ENCODE measurements around the gene DDC.
"Not testable (repeated sequence)": the region's sequence is repeated elsewhere in the genome, so short reads cannot be mapped to it uniquely, and the experiment has no call there.

DDC gene

DNA sequence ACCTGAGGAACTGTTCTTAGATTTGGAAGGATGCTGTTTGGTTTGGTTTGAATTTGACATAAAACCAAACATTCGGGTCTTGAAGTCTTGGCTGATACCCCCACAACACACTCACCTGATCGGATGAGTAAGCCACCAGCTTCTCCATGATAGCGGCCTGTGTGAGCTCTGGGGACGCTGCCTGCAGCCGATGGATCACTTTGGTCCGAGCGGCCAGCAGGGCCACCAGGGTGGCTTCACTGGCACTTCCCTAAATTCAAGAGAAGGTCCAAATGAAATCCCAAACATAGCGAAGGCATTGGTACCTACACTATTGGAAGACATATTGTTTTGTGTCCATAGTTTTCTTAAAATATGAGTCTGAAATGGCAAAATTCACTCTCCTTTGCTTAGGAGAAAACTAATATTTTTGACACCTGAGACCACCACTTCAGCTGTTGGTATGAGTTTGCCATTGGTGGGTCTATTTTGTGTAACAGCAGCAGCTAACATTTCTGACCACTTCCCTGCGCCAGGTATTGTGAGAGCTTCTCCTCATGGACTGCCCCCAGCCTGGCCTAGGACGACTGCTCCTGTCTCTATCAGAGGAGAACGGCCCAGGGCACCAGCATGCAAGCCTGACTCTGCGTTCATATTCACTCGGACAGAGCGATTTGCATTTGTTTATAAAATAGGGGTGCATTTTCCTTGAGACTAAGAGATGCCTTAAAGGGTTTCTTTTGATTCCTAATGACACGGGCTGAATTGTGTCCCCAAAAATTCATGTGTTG, 35.9 kb downstream of the DDC start:
- no peak for DNase-seq

DNA sequence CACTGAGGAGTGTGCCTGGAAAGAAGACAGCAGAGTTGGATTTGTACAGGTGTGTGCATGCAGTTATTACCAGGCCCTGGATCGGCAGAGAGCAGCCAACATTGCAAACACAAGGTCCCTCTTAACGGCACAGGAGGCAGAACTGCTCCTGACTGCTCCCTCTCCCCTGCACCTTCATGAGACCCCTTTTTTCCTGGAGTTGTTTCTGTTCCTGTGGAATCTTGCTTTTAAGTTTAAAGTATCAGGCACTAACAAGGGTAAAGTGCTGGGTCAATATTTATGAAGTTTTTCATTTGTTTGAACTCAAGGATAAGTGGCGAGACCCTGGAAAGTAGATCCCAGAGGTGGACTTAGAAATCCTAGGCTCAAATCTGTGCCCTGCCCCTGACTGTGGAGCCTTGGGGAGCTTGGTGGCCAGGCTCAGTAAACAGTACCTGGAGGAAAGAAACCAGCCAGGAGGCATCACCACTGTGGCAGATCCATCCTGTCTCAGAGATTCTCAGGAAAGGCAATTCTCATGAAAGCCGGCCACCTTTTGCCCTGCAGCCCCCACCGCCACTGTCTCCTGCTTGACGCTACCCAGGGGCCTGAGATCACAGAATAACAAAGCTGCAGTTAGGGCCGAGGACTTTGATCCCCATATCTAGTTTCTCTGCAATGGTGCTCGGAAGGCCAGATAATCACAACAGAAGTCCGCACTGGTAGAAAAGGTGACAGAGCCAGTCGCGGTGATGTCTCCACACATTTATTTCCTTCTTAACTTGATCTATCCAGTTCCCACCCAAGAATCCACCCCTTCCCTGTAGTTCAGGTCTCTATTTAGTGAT, 36.7 kb downstream of the DDC start:
- DNase-seq = no peak

DNA sequence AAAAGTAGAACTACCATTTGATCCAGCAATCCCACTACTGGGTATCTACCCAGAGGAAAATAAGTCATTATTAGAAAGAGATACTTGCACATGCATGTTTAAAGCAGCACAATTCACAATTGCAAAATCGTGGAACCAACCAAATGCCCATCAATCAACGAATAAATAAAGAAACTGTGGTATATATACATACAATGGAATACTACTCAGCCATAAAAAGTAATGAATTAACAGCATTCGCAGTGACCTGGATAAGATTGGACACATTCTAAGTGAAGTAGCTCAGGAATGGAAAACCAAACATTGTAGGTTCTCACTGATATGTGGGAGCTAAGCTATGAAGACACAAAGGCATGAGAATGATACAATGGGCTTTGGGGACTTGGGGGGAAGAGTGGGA, 45.9 kb downstream of the DDC start:
- not testable (repeated sequence) for DNase-seq

DNA sequence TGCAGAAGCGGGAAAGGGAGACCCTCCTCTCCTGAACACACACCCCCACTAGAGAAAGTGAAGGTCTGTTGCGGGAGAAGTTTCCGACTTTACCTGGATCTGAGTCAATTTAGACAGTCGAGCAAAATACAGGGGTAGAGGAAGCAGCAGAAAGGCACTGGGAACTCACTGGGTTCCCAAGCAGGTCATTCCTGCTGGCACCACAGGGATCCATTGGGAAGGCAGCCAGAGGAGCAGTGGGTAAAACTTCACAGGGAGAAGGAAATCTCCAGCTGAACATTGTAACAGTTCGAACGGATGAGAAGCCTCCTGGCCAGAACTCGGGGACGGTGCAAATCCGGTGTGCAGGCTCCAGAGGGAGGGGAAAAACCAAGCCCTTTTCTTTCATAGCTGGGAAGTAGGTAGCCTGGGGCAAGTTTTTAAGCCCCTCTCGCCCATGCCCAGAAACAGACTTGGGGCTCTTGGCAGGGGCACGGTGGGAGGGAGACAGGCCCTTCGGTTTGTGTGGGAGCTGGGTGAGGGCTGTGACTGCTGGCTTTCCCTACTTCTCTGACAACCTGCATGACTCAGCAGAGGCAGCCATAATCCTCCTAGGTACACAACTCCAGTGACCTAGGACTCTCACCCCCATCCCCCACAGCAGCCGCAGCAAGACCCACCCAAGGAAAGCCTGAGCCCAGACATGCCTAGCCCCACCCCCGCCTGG, 51.9 kb downstream of the DDC start:
- DNase-seq = no peak

DNA sequence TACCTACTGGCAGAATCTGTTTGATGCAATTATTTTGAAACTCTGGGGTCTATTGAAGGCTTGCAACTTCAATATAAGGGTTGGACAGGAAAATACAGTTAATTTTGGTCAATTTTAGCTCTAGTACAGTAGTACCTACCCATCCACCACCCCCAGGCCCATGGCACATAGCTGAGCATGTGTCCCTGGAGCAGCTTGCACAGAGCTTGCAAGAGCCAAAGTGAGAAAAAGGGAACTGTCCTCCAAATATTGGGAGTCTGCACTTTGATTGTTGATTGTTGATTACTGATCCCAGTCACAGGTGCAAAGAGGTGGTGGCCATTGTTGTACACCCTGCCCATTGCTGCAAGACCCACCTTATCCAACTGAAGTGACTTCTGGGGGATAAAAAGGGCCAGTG, 52.8 kb downstream of the DDC start:
- no peak for DNase-seq

DNA sequence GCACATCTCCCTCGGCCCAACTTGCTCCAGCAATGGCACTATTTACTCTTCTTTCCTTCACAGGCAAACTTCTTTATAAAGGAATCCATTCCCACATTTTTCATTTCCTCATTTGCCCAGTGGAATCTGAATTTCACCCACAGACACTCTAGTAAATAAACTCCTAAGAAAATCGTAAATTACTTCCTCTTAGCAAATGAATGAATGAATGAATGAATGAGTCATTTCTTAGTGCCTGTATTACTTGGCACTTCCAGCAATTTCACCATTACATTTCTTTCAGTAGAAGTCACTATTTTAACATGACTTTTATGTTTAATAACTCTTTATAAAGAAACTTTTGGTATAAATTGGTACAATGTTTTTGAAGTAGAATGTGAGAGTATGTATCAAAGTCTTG, 55.7 kb downstream of the DDC start:
- DNase-seq = no peak

DNA sequence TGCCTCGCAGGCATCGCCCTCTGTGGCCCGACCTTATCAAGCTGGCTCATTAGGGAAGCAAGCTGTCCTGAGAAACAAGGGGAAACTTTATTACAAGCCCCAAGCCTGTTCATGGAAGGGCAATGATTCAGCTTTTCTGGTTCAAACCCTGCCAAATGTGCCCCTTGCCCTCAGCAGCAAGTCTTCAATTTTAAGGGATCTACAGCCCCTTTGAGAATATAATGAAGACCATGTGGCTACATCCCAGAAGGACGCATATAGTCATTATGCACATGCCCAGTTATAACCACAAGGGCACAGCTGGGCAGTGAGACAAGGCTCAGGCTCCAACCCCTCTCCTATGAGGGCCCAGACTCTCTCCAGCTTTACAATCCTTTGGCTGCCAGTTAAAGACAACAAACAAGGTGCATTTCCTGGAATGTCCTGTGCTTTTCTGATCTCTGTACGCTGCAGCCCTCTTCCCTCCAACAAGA, 56.7 kb downstream of the DDC start:
- DNase-seq = no peak

DNA sequence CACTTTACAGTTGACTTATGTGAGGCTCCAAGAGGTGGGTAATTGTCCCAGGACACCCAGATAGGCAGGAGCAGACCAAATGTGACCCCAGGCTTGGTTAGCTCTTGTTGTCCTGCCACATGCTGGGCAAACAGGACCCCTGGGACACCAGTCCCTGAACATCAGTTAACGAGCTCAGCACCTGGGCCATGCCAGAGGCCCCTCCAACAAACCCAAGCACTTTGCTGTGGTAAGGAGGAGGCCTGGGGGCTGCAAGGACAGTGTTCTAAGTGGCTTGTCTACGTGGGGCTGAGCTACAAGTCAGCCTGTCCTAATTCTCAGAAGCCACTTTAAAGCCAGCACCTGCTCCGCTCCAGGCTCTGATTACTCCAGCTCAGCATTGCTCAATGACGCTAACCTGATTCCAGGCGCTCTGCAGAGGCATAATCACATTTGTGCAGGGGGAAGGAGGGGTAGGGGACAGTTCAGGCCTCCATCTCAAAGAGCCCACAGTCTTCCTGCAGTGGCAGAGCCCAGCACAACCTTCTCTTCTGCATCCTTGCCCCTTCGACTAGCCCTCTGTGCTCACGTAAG, 57.2 kb downstream of the DDC start:
- DNase-seq = no peak

DNA sequence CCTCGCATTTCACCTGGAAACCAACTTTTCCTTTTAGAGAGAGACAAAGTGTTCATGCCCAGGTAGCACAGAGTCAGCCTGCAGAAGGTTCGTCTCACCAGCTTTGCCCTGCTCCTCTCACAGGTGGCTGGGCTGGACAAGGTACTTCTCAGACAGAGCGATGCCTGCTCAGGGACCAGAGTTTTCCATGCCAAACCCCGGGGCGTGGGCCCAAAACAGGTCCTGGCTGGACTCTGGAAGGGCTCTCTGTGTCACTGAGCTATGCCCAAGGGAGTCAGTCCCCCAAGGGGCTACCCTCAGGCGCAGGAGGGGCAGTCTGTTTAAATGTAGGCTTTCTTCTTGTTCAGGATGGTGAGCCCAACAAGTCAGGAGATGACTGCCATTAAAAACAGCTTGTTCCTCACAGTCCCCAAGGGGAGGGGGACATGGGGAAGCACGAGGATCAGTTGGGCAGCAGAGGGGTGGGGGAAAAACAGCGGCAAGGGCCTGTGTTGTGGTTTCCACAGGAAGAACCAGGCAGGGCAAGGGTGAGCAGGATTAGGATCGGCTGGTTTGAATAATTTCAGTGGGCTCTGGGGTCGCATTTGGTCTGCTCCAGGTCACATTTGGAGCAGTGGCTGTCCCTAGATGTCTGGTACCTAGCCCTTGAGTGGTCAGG, 59.5 kb downstream of the DDC start:
- no peak for DNase-seq

DNA sequence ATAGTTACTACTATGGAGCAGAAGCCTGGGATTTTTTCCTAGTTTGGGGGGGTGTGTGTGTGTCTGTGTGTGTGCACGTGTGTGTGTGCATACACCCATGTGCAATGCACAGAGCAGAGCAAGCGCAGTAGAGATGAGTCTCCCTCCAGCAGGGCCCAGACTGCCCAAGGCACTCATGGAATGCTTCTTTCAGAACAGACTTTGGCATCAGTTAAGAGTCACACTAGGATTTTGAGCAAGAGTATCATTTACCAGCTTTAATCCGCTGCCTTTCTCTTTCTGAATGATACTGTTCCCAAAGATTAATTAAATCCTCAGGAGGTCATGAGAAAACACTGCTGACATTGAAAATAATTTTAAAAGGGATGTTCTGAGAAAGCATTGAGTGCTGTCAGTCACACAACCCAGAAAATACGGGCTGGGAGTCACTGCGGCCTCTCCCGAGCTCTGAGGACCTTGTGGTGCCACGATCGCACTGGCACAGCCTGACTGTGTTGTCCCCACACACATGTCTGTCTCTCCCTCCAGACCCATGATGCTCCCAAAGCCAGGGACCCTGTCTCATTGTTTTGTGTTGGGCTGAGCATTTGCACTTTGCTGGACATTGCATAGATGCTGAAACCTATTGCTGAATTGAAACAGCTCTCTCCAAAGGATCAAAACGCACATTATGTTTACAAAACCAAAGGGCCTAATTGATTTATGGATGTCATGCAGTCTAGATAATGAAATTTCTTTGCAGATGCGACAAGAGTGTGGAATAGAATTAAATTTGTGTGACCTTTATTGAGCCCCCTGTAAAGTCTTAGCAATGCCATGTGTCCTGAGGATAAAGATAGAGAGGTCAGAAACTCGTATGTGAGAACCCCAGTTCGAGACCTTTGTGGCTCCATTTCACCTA, 60.3 kb downstream of the DDC start:
- DNase-seq = no peak

DNA sequence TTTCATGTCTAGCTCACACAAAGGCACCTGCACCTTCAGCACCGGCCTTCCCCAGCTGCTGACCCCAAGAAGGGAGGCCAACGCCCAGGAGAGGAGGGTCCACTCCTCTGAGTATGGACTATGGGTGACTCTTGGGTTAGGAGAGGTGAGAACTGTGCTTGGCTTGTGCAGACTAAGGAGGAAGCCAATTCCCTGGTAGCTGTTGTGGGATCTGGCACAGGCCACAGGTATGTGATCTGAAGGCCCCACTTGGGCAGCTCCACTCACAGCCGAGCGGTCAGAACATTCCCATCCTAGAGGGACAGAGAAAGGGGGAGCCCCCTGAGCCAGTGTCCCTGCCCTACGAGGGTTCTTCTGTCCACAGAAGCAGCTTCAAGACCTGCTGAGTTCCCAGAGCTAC, 62.3 kb downstream of the DDC start:
- DNase-seq = no peak

DNA sequence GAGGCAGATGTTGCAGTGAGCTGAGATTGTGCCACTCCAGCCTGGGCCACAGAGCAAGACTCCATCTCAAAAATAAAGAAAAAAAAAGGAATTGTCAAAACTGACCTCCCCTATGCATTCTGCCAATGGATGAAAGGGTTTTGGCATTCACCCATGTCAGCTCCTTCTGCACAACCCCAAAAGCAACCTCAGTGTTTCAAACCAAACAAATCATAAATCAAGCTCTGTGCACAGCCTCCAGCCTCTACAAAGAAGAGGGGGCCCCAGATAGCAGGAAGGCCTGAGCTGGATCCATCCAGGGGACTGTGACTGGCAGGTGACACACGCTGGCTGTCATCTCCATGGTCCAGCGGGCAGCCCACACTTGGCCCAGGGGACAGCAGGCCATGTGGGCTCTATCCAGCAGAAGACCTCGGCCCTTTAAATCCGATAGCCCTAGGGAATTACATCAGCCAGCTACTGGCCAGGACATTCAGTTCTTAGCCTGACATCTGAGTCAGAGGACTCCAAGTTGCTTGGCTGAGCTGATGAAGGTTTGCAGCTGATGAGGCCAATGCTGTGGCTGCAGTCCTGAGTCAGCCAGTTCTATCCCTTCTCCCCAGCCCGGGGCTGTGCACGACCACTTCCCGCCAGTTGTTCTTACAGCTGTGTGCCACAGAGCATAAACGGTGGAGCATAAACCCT, 63.1 kb downstream of the DDC start:
- DNase-seq = no peak

DNA sequence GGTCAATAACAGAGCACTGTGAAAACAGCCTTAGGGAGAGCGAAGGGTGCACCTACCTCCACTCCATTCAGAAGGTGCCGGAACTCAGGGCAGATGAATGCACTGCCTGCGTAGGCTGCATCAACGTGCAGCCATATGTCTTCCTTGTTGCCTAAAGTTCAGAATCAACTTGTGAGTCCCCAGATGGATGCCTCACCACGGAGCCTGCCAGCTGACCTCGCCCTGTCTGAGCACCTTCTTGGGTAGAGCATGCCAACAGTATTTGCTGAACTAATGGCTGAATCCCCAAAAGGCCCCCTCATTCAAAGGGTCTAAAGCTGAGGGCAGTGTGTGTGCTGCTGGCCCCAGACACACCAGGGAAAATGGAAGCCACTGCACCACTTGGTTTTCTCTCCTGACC, 66.1 kb downstream of the DDC start:
- DNase-seq = no peak

DNA sequence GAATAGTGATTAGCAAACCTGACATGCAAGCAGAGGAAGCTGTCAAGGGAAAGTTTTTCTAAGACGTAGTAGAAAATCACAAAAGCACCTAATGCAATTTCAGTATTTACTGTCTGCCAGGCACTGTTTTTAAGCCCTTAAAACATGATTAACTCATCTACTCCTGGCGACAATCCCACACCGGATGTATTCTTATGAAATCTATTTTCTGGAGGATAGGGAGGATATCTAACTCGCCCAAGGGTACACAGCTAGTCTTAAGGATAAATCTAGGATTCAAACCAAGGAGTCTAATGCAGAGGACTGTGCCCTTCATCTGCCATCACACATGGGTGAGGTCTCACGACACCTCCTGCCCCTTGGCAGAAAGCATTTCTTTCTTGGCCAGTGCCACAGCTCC, 67.2 kb downstream of the DDC start:
- no peak for DNase-seq

DNA sequence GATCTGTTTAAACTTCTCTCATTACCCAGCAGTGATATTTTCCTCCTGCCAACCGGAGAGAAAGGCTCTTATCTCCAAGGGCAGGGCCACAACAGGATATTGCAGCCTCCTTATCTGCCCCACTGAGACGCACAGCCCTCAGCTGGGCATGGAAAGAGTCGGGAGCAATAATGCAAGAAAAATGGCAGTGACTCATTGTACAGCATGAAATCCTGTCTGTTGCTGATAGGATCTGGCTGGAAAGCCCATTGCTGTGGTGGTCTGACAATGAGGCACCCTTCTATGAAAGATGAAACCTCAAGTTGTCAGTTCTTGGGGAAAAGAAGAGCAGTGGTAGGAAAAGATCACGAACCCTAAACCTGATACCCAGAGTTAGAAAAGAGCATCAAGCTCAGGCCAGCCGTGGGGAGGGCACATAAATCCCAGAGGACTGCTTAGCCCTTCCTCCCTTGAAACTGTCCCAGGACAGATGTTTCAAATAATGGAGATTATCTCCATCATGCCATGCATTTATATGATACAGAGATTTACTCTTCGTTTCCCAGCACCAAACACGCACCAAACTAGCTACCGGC, 68.0 kb downstream of the DDC start:
- DNase-seq = no peak

DNA sequence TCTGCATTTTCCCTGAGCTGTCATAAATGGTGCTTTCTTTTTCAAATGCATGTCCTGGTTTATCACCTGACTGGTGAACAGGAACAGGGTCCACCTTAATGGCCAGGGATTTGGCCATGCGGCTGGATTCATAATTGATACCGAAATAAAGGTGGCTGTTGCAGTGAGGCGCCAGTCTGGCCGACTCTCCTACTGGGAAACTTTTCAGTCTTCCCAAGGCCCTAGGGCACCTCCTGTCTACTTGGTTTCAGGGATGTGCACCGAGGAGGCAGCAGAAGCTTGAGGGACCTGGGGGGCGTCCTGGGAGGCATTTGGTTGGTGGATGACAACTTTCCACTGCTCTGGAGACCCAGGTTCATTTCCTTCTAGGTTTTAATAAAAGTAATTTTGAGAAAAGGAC, 68.6 kb downstream of the DDC start:
- DNase-seq = no peak

DNA sequence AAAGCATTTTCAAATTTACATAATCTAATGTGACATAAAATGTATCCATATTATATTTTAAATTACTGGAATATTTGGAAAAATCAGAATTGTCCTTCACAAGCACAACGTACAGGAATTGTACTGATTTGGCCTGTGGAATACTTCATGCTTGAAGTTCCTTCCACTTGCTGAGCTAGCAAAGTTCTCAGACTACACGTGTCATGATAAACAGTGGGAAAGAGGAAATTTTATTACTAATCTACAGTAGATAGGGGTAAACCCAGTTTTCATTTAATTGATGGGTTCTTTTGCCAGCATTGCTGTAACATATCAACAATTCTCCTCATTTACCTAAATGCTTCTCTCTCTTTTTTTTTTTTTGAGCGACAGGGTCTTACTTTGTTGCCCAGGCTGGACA, 69.5 kb downstream of the DDC start:
- DNase-seq = no peak

DNA sequence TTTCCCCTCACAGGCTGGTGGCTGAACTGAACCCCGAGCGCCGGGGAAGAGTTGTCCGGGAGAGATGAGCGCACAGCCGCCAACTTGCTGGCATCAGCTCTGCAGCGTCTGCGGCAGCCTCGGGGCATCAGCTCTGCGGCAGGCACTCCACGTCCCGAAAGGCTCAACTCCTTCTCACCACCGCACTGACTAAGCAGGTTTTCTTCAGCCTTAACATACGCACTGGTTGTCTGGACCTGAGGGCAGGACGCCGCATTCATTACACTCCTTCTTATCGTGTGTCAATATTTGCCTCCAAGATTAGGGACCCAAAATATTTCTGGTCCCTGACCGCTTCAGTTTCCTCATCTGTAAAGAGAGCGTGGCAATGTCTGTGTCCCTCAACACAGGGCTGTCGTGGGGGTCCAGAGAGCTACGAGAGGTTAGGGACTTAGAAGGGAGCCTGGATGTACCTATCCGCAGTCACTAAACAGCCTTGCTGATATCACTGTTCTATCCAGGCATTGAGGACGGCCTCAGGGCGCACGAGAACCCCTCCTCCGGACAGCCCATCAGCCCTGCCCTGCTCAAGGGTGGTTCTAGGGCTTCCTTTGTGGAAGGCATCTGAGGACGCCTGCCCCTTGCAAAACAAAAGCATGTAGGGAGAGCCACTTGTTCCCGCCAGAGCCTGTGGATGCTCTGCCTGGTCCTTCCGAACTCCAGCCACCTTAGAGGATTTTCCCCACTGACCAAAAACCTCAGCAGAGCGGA, 72.3 kb downstream of the DDC start:
- DNase-seq = no peak

Measured in nucleus accumbens (tissue), 56 donors.